ENCODE results near the gene SCMH1.

- TF ChIP-seq CTCF (IDR thresholded peaks at IDR 0.05; ENCODE audit: poor library complexity) = no peak
- no peak for TF ChIP-seq EZH2 (IDR thresholded peaks at IDR 0.05; ENCODE audit: borderline replicate concordance)
These were observed 70.7 kb downstream of the SCMH1 start for GRCh38 chr1:41171266-41171874.

All from hepatocyte (in vitro differentiated cells).